SH-SY5Y (cell line): ENCODE measurements around the gene KRT85.

ENCODE experiments used
- GATA2 ChIP-seq: IDR thresholded peaks from 2 replicates; pipeline ENCODE4 v1.6.1; 2011; ENCODE audit warnings: mild to moderate bottlenecking, low read depth, low read length
- GATA3 ChIP-seq: IDR thresholded peaks from 2 replicates; pipeline ENCODE4 v1.6.1; 2011; ENCODE audit warnings: low read depth, mild to moderate bottlenecking, low read length, moderate library complexity

- TF ChIP-seq GATA2 (no peak), GATA3 (no peak)
Measured at GRCh38 chr12:52402873-52403540, 35.7 kb upstream of the KRT85 start.
